Measurements from ENCODE around the gene RNF40.

Gene RNF40

GRCh38 chr16:30725418-30725792 is 36.7 kb upstream of the RNF40 start:
- Histone ChIP-seq H3K4me1 (ENCODE audit: control insufficient read depth in 1 of 2, insufficient read depth in 2 of 2, low read length in 2 of 2) (peaks cover 0 to 7% of the 10 kb centered on the region in 2 donors), H3K4me3 (ENCODE audit: low read depth in 1 of 2, low read length in 2 of 2) (no peak overlapping the region), H3K27ac (ENCODE audit: low read length) (no peak overlapping the region), H3K36me3 (ENCODE audit: control insufficient read depth in 1 of 2, insufficient read depth in 2 of 2, low read length in 2 of 2) (peaks cover 63 to 74% of the 10 kb centered on the region in 2 donors), H3K9me3 (ENCODE audit: control insufficient read depth in 1 of 2, low read length in 2 of 2) (no peaks in the 10 kb centered on the region), H3K27me3 (ENCODE audit: low read depth, low read length) (no peaks in the 10 kb centered on the region)

GRCh38 chr16:30728321-30728720 is 33.8 kb upstream of the RNF40 start:
- Histone ChIP-seq H3K36me3 (ENCODE audit: control insufficient read depth in 1 of 2, insufficient read depth in 2 of 2, low read length in 2 of 2) (peaks cover 47 to 62% of the 10 kb centered on the region in 2 donors), H3K27ac (ENCODE audit: low read length) (no peak overlapping the region), H3K4me1 (ENCODE audit: control insufficient read depth in 1 of 2, insufficient read depth in 2 of 2, low read length in 2 of 2) (peaks cover 0 to 7% of the 10 kb centered on the region in 2 donors), H3K4me3 (ENCODE audit: low read depth in 1 of 2, low read length in 2 of 2) (no peak overlapping the region), H3K27me3 (ENCODE audit: low read depth, low read length) (no peaks in the 10 kb centered on the region), H3K9me3 (ENCODE audit: control insufficient read depth in 1 of 2, low read length in 2 of 2) (no peaks in the 10 kb centered on the region)

- H3K36me3 ChIP-seq (ENCODE audit: control insufficient read depth in 1 of 2, insufficient read depth in 2 of 2, low read length in 2 of 2) = peaks cover 46 to 62% of the 10 kb centered on the region in 2 donors
- H3K27ac ChIP-seq (ENCODE audit: low read length) = no peak overlapping the region
These were observed 33.0 kb upstream of the RNF40 start for GRCh38 chr16:30728899-30729672.

GRCh38 chr16:30731411-30731810 is 30.7 kb upstream of the RNF40 start:
- H3K4me1 ChIP-seq (ENCODE audit: control insufficient read depth in 1 of 2, insufficient read depth in 2 of 2, low read length in 2 of 2) = peaks cover 0 to 2% of the 10 kb centered on the region in 2 donors
- H3K27me3 ChIP-seq (ENCODE audit: low read depth, low read length) = no peaks in the 10 kb centered on the region
- peaks cover 49 to 58% of the 10 kb centered on the region in 2 donors for H3K36me3 ChIP-seq (ENCODE audit: control insufficient read depth in 1 of 2, insufficient read depth in 2 of 2, low read length in 2 of 2)
- no peaks in the 10 kb centered on the region for H3K9me3 ChIP-seq (ENCODE audit: control insufficient read depth in 1 of 2, low read length in 2 of 2)
- H3K4me3 ChIP-seq (ENCODE audit: low read depth in 1 of 2, low read length in 2 of 2) = no peak overlapping the region
- H3K27ac ChIP-seq (ENCODE audit: low read length) = no peak overlapping the region

More at GRCh38 chr16:30728899-30729672, 33.0 kb upstream of the RNF40 start:
- Histone ChIP-seq H3K9me3 (ENCODE audit: control insufficient read depth in 1 of 2, low read length in 2 of 2) (no peaks in the 10 kb centered on the region), H3K4me1 (ENCODE audit: control insufficient read depth in 1 of 2, insufficient read depth in 2 of 2, low read length in 2 of 2) (peaks cover 0 to 7% of the 10 kb centered on the region in 2 donors), H3K4me3 (ENCODE audit: low read depth in 1 of 2, low read length in 2 of 2) (no peak overlapping the region), H3K27me3 (ENCODE audit: low read depth, low read length) (no peaks in the 10 kb centered on the region)

- Histone ChIP-seq H3K4me3 (ENCODE audit: low read depth in 1 of 2, low read length in 2 of 2) (no peak overlapping the region), H3K27ac (ENCODE audit: low read length) (no peak overlapping the region), H3K9me3 (ENCODE audit: control insufficient read depth in 1 of 2, low read length in 2 of 2) (no peaks in the 10 kb centered on the region), H3K36me3 (ENCODE audit: control insufficient read depth in 1 of 2, insufficient read depth in 2 of 2, low read length in 2 of 2) (peaks cover 53 to 62% of the 10 kb centered on the region in 2 donors), H3K4me1 (ENCODE audit: control insufficient read depth in 1 of 2, insufficient read depth in 2 of 2, low read length in 2 of 2) (peaks cover 10 to 21% of the 10 kb centered on the region in 2 donors), H3K27me3 (ENCODE audit: low read depth, low read length) (no peaks in the 10 kb centered on the region)
These were observed 24.9 kb upstream of the RNF40 start for GRCh38 chr16:30736995-30737793.

- Histone ChIP-seq H3K36me3 (ENCODE audit: control insufficient read depth in 1 of 2, insufficient read depth in 2 of 2, low read length in 2 of 2) (peaks cover 55 to 61% of the 10 kb centered on the region in 2 donors), H3K27ac (ENCODE audit: low read length) (no peak overlapping the region)
These were observed 24.1 kb upstream of the RNF40 start for GRCh38 chr16:30737794-30738648.

GRCh38 chr16:30738984-30739951 is 22.9 kb upstream of the RNF40 start:
- Histone ChIP-seq H3K4me3 (ENCODE audit: low read depth in 1 of 2, low read length in 2 of 2) (no peak overlapping the region), H3K27me3 (ENCODE audit: low read depth, low read length) (no peaks in the 10 kb centered on the region), H3K27ac (ENCODE audit: low read length) (no peak overlapping the region), H3K36me3 (ENCODE audit: control insufficient read depth in 1 of 2, insufficient read depth in 2 of 2, low read length in 2 of 2) (peaks cover 45 to 48% of the 10 kb centered on the region in 2 donors), H3K9me3 (ENCODE audit: control insufficient read depth in 1 of 2, low read length in 2 of 2) (no peaks in the 10 kb centered on the region), H3K4me1 (ENCODE audit: control insufficient read depth in 1 of 2, insufficient read depth in 2 of 2, low read length in 2 of 2) (peaks cover 10 to 21% of the 10 kb centered on the region in 2 donors)

More at GRCh38 chr16:30737794-30738648, 24.1 kb upstream of the RNF40 start:
- Histone ChIP-seq H3K4me3 (ENCODE audit: low read depth in 1 of 2, low read length in 2 of 2) (no peak overlapping the region), H3K9me3 (ENCODE audit: control insufficient read depth in 1 of 2, low read length in 2 of 2) (no peaks in the 10 kb centered on the region), H3K27me3 (ENCODE audit: low read depth, low read length) (no peaks in the 10 kb centered on the region), H3K4me1 (ENCODE audit: control insufficient read depth in 1 of 2, insufficient read depth in 2 of 2, low read length in 2 of 2) (peaks cover 10 to 21% of the 10 kb centered on the region in 2 donors)

GRCh38 chr16:30740364-30741251 is 21.5 kb upstream of the RNF40 start:
- Histone ChIP-seq H3K36me3 (ENCODE audit: control insufficient read depth in 1 of 2, insufficient read depth in 2 of 2, low read length in 2 of 2) (peaks cover 39 to 41% of the 10 kb centered on the region in 2 donors), H3K4me3 (ENCODE audit: low read depth in 1 of 2, low read length in 2 of 2) (peak overlapping the region; percentile 4 to 7), H3K9me3 (ENCODE audit: control insufficient read depth in 1 of 2, low read length in 2 of 2) (no peaks in the 10 kb centered on the region), H3K27ac (ENCODE audit: low read length) (peak overlapping the region; percentile 85), H3K4me1 (ENCODE audit: control insufficient read depth in 1 of 2, insufficient read depth in 2 of 2, low read length in 2 of 2) (peaks cover 10 to 21% of the 10 kb centered on the region in 2 donors), H3K27me3 (ENCODE audit: low read depth, low read length) (no peaks in the 10 kb centered on the region)

- peaks cover 10 to 21% of the 10 kb centered on the region in 2 donors for H3K4me1 ChIP-seq (ENCODE audit: control insufficient read depth in 1 of 2, insufficient read depth in 2 of 2, low read length in 2 of 2)
- peak overlapping the region; percentile 85 for H3K27ac ChIP-seq (ENCODE audit: low read length)
- no peak overlapping the region for H3K4me3 ChIP-seq (ENCODE audit: low read depth in 1 of 2, low read length in 2 of 2)
- H3K27me3 ChIP-seq (ENCODE audit: low read depth, low read length) = no peaks in the 10 kb centered on the region
- no peaks in the 10 kb centered on the region for H3K9me3 ChIP-seq (ENCODE audit: control insufficient read depth in 1 of 2, low read length in 2 of 2)
- H3K36me3 ChIP-seq (ENCODE audit: control insufficient read depth in 1 of 2, insufficient read depth in 2 of 2, low read length in 2 of 2) = peaks cover 30 to 32% of the 10 kb centered on the region in 2 donors
These were observed 20.6 kb upstream of the RNF40 start for GRCh38 chr16:30741461-30741914.

Measured in muscle layer of duodenum (tissue), 2 donors.